ENCODE results near the gene ADH4. TPM values are rescaled to one million over a fixed set of nuclear protein-coding genes. Genes with fewer than 3 reads are reported as not detected.

Gene ADH4
- total RNA-seq, 4 donors from 2014 or later = 1.9 to 6.2 TPM; not detected in 2

DNA sequence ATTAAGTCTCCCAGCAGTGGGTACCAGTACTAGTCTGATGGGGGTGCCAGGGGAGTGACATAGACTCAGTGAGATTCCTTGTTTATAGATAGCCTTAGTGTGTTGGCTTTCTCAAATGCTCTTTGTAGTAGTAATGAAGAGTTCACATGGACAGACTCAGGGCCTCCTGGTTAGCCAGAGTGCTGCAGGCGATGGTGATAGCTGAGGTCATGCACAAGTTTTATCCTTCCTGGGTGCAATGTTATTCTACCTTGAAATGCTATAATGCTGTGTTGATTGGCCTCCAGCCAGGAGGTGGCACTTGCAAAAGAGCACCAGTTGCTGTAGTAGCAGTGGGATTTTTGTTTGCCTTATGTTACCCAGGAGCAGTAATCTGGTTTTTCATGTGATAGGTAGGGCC, 35.5 kb upstream of the ADH4 start:
- intact Hi-C loops (cut with DNase I) = no loop called here
- WGBS, 2 donors = 86 to 92% methylated on average over 1 of the region's 1 CpG
- H3K27me3 ChIP-seq = no peaks in the 10 kb centered on the region
- H3K9me3 ChIP-seq = peaks cover 0 to 9% (median 0%) of the 10 kb centered on the region in 3 donors
- no peak overlapping the region for H3K27ac ChIP-seq
- DNase-seq = no peak
- peaks cover 0 to 6% (median 0%) of the 10 kb centered on the region in 3 donors for H3K4me1 ChIP-seq
- no peak for TF ChIP-seq POLR2A (IDR thresholded peaks at IDR 0.05)
- TF ChIP-seq, protein P1, sequence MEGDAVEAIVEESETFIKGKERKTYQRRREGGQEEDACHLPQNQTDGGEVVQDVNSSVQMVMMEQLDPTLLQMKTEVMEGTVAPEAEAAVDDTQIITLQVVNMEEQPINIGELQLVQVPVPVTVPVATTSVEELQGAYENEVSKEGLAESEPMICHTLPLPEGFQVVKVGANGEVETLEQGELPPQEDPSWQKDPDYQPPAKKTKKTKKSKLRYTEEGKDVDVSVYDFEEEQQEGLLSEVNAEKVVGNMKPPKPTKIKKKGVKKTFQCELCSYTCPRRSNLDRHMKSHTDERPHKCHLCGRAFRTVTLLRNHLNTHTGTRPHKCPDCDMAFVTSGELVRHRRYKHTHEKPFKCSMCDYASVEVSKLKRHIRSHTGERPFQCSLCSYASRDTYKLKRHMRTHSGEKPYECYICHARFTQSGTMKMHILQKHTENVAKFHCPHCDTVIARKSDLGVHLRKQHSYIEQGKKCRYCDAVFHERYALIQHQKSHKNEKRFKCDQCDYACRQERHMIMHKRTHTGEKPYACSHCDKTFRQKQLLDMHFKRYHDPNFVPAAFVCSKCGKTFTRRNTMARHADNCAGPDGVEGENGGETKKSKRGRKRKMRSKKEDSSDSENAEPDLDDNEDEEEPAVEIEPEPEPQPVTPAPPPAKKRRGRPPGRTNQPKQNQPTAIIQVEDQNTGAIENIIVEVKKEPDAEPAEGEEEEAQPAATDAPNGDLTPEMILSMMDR (IDR thresholded peaks at IDR 0.05) = no peak
- peaks cover 0 to 5% (median 0%) of the 10 kb centered on the region in 3 donors for H3K36me3 ChIP-seq
- H3K4me3 ChIP-seq = no peak overlapping the region

DNA sequence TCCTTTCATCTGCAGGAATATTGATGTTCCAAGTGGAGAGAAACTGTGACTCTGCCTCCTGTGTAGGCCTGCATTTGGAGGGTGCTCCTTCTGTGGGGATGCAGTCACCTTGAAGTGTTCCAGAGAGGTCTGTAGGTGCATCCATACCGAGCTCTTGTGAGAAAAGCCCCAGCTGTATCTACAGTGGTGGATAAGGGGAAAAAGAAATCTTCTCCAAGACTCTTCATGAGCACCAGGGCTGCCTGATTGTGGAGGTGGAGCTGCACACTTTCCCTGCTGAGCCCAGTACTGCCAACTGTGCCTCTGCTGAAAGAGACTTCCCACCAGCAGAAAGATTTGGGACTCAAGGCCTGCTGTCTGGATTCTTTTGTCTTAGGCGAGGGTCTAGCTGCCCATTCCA, 35.1 kb upstream of the ADH4 start:
- Histone ChIP-seq H3K36me3 (peaks cover 0 to 5% (median 0%) of the 10 kb centered on the region in 3 donors), H3K27me3 (no peaks in the 10 kb centered on the region), H3K9me3 (peaks cover 0 to 9% (median 0%) of the 10 kb centered on the region in 3 donors), H3K4me1 (peaks cover 0 to 6% (median 0%) of the 10 kb centered on the region in 3 donors), H3K27ac (no peak overlapping the region), H3K4me3 (no peak overlapping the region)
- WGBS, 2 donors = 100% methylated on average over 1 of the region's 2 CpGs
- TF ChIP-seq, protein P1 (IDR thresholded peaks at IDR 0.05) = no peak
- TF ChIP-seq POLR2A (IDR thresholded peaks at IDR 0.05) = no peak
- intact Hi-C loops (cut with DNase I) = no loop called here
- no peak for DNase-seq

DNA sequence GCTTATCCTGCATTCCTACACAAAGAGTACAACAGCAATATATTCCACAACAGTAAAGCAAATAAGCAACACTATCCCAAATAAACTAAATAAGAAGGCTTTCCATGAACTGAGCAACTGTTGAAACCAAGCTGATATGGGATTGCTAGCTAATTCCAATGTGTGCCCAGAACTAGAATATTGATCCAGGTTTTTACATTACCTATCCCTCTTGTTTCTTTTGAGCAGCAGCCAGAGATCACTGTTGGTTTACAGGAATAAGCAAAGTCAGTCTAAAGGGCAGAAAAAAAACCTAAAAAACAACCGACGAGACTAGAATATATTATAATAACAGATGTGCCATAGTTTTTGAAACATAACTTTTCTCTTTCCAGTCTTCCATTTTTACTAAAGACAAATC, 22.4 kb upstream of the ADH4 start:
- Histone ChIP-seq H3K27ac (no peak overlapping the region), H3K4me1 (no peaks in the 10 kb centered on the region), H3K27me3 (no peaks in the 10 kb centered on the region), H3K9me3 (no peaks in the 10 kb centered on the region), H3K4me3 (no peak overlapping the region), H3K36me3 (peaks cover 0 to 6% (median 0%) of the 10 kb centered on the region in 3 donors)
- WGBS, 2 donors = 43 to 89% methylated on average over 2 of the region's 2 CpGs
- DNase-seq = no peak
- intact Hi-C loops (cut with DNase I) = no loop called here
- TF ChIP-seq POLR2A (IDR thresholded peaks at IDR 0.05) = no peak
- TF ChIP-seq, protein P1 (IDR thresholded peaks at IDR 0.05) = no peak

DNA sequence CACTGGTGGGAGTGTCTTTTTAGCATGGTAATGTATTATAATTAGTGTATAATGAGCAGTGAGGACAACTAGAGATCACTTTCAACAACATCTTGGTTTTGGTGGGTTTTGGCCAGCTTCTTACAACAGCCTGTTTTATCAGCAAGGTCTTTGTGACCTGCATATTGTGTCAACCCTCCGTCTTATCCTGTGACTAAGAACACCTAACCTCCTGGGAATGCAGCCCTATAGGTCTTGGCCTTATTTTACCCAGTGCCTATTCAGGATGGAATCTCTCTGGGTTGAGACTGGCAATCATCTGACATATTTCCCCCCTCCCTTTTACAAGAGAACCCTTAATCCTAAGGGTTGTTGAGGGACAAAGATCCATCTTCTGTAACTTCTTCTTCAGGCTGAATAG, 21.9 kb upstream of the ADH4 start:
- Histone ChIP-seq H3K36me3 (peaks cover 0 to 7% (median 0%) of the 10 kb centered on the region in 3 donors), H3K27me3 (no peaks in the 10 kb centered on the region), H3K4me3 (no peak overlapping the region), H3K4me1 (no peaks in the 10 kb centered on the region), H3K27ac (no peak overlapping the region), H3K9me3 (no peaks in the 10 kb centered on the region)
- TF ChIP-seq, protein P1 (IDR thresholded peaks at IDR 0.05) = no peak
- no peak for TF ChIP-seq POLR2A (IDR thresholded peaks at IDR 0.05)
- 82% methylated on average over 1 of the region's 1 CpG for WGBS, 2 donors
- DNase-seq = no peak
- intact Hi-C loops (cut with DNase I) = no loop called here

DNA sequence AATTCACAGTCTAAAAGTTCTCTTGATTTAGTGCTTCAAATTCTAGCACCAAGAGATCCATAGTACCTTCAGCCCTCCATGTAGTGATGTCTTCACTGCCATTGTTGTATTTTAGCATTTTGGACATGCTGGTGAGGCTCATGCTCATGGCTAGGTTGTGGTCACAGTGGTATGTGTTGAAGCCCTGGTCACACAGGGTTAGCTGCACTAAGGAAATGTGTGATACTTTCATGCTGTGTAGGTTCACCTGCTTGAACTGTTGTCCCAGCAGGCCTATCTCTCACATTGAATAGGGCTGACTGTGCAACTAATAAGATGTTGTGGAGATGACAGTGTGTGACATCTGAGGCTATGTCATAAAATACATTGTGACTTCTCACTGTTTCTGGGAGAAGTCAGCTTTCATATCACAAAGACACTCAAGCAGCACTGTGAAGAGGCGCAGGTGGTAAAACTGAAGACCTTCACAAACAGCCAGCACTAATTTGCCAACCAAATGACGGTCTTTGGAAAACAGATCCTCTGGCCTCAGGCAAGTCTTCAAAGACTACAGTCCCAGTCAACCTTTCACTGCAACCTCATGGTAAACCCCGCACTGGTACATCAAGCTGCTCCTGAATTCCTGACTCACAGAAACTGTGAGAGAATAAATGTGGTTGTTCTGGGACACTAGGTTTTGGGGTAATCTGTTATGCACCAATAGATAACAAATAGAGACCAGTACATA, 17.4 kb upstream of the ADH4 start:
- 94 to 100% methylated on average over 2 to 3 of the region's 3 CpGs for WGBS, 2 donors
- TF ChIP-seq POLR2A (IDR thresholded peaks at IDR 0.05) = no peak
- TF ChIP-seq, protein P1 (IDR thresholded peaks at IDR 0.05) = no peak
- Histone ChIP-seq H3K9me3 (no peaks in the 10 kb centered on the region), H3K4me1 (no peaks in the 10 kb centered on the region), H3K27me3 (no peaks in the 10 kb centered on the region), H3K4me3 (no peak overlapping the region), H3K27ac (no peak overlapping the region), H3K36me3 (peaks cover 0 to 7% (median 0%) of the 10 kb centered on the region in 3 donors)
- DNase-seq = no peak
- intact Hi-C loops (cut with DNase I) = no loop called here

Measured in esophagus squamous epithelium (tissue), 5 donors.